ENCODE data around the gene NMNAT2.
"Not testable (repeated sequence)": the region's sequence is repeated elsewhere in the genome, so short reads cannot be mapped to it uniquely, and the experiment has no call there.

The NMNAT2 gene

DNA sequence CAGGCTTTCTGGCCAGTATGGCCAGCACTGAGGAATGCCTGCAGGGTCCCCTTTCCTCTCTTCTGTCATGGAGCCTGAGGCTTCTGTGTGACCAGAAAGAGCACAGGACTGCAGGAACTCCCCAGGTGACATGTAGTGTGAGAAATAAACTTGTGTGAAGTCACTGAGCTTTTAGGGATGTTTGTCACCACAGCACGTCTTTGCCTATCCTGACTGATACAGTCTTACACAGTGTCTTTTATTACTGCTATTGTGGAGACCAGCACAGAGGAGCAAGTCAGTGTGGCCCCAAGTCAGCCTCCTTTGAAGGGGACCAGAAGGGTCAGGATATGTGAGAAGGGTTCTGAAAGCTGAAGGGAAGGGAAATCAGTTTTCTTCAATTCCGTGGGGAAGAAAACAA is 129.6 kb downstream of the NMNAT2 start:
- FAIRE-seq: no peak
- no peak for DNase-seq (ENCODE audit: low spot score)

DNA sequence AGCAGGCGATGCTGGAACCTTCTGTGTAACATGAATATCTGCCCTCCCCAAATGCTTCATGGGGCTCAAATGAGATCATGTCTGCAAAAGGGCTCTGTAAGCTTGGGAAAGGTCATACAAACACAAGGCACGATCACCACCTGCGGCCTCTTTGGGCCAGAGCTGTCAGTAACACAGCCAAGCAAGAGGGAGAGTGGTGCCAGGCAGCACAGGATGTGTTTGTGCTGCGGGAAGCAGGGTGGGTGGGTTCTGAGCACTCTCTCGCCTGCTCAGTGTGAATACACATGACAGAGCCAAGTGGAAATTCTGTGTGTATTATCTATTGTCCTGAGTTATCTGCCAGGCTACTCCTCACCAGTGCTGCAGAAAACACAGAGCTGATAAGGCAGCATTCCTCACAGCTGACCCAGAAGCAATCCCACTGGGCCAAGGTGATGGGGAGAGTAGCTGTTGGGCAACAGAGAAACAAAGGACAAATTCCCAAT is 130.9 kb downstream of the NMNAT2 start:
- DNase-seq (ENCODE audit: low spot score): no peak
- no peak for FAIRE-seq

GRCh38 chr1:183285746-183286145 is 132.4 kb downstream of the NMNAT2 start:
- DNase-seq (ENCODE audit: low spot score) (no peak), FAIRE-seq (no peak)

DNA sequence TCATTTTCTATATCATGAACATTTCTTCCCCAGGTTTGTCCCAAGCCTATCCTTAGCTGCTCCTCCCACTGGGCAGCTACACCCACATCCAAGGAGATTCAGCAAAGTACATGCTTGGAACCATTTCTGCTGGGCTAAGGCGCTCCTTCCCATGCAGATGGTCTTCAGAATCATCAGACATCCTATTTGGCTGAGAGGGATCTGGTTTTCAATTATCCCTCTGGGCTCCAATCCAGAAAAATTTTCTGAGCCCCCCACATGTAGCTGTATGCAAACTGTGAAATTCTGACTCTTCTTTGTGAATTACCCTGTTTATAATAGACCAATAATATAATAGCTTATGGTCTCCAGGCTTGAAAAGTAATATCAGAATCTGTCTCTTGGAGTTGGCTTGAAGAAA is 132.9 kb downstream of the NMNAT2 start:
- DNase-seq (ENCODE audit: low spot score) (no peak), FAIRE-seq (no peak)

- DNase-seq (ENCODE audit: low spot score) (no peak), FAIRE-seq (no peak)
These were observed 134.1 kb downstream of the NMNAT2 start for GRCh38 chr1:183284086-183284485.

DNA sequence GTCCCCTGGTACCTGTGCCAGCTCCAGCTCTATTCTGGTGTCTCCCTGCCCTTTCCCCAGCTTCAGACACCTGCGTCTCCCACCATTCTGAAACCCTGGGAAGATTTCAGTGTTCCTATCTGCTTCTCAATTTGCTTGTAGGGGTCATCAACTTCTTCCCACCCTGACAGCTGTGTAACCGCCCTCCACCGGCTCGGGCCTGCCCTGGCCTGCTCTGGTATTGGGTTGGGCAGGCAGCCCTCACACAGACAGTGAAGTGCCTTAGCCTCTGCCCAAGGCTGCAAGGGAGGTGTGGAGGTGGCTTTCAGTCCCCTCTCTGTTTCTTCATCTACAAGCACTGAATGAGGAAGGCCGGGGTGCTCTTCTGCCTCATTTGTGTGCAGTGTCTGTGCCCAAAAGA is 134.9 kb downstream of the NMNAT2 start:
- FAIRE-seq: no peak

GRCh38 chr1:183282101-183282855 is 135.9 kb downstream of the NMNAT2 start:
- FAIRE-seq (no peak), DNase-seq (ENCODE audit: low spot score) (no peak)

More for the DNA sequence above, 134.9 kb downstream of the NMNAT2 start:
- no peak for DNase-seq (ENCODE audit: low spot score)

DNA sequence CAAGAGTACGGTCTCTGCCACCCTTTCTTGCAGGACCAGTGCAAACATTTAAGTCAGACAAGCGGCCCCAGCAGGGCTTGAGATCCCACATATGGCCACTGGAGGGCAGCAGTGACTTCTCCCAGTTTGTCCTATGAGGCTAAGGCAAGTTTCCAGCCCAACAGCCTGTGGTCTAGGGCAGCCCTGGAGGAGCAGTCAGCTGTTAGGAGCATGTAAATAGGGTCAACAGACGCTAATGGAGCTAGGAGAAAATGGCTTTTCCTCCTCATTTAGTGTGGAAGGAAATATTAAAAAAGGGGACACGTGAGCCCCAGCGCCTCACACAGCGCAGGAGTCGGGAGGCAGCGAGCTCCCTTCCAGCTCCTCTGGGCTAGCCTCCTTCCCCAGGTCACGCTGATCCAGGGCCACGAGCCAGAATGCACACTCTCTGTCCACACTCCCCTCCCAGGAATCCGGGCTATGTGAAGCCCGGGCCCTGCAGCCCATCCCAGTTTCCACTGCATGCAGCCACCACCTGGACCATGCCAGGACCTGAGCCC is 136.6 kb downstream of the NMNAT2 start:
- peak; percentile 71 for FAIRE-seq
- peak; percentile 59 for DNase-seq (ENCODE audit: low spot score)

DNA sequence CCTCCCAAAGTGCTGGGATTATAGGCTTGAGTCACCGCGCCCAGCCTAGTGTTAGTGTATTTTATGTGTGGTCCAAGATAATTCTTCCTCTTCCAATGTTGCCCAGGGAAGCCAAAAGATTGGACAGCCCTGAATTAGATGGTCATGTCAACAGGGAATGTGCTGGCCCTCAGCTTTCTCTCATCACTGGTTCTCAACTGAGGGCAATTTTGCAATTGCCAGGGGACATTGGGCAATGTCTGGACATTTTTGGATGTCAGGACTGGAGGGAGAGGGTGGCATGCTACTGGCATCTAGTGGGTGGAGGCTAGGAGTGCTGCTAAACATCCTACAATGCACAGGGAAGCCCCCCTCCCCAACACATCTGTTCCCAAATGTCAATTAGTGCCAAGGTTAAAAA is 137.1 kb downstream of the NMNAT2 start:
- no peak for FAIRE-seq
- no peak for DNase-seq (ENCODE audit: low spot score)

GRCh38 chr1:183279835-183280234 is 138.3 kb downstream of the NMNAT2 start:
- FAIRE-seq (no peak), DNase-seq (ENCODE audit: low spot score) (no peak)

DNA sequence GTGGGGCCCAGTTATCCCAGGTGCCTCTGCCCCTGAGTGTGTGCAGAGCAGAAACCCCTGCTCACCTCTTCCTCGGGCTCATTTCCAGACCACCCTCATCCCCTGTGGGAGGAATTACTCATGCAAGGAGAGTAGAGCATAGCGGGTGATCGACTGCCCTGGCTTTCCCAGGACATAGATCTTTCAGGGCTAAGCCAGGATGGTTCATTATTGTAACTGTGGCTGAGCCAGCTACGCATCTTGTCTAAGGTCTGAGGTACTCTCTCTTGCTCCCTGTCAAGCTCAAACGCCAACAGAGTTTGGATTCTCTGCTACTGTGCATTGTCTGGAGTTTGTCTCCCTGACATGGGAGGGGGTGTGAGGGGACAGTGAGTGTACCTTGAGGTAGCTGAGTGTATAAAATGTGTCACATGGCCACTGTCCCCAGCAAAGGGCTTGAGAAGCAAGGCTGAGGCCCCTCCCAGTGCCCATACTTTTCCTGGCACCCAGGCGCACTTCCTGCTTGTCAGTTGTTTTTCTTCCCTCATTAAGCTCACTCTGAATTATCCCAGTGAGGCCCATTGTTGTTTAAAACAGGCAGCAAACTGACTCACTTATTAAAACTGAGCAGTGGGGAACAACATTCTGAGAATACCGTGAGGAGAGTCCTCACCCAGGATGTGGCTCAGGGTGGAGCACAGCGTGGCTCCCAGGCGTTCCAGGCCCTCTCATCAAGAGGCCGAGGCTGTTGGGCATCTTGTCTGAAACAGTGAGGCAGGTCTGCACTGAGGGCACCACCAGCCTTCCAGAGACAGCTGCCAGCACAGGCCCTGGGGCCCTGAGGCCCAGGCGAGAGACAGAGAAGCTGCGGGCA is 139.2 kb downstream of the NMNAT2 start:
- no peak for FAIRE-seq
- no peak for DNase-seq (ENCODE audit: low spot score)

DNA sequence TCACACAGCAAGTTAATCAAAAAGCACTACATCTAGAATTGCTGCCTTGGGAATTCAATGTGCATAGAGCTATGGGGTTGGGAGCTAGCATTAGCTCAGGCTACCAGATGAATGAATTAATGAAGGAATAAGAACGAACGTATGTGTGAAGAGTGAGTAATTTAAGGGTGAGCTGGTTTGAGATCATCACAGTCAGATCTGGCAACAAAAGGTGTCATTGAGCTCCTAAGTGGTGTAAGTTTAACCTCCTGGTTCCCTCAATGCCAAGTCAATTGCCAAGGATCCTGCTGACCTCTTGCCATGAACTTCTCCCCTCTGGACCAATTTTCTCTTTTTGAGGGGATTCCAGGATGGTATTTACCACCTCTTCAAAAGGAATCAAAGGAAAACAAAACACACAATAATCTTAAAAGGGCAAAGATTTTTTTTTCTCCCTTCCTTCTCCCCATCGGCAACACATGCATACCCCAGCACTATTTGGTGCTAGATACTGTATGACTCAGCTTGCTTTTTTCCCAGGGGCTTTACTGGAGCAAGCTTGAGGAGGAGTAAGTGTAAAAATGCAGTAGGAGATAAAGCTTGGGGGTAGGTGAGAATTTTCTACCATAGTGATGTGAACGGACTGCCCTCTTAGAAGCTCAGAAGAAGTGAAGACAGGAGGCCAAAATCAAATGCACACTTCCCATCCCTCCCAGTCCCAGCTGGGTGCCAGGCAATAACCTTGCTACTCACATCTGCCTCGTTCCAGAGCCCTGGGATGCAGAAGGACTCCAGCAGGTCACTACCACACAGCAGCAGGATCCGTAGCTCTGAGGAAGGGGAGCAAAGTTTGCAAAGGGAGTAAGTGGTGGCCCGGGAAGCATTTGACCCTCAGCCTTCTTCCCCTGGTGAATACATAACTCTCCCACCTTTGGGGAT is 140.1 kb downstream of the NMNAT2 start:
- no peak for DNase-seq (ENCODE audit: low spot score)

DNA sequence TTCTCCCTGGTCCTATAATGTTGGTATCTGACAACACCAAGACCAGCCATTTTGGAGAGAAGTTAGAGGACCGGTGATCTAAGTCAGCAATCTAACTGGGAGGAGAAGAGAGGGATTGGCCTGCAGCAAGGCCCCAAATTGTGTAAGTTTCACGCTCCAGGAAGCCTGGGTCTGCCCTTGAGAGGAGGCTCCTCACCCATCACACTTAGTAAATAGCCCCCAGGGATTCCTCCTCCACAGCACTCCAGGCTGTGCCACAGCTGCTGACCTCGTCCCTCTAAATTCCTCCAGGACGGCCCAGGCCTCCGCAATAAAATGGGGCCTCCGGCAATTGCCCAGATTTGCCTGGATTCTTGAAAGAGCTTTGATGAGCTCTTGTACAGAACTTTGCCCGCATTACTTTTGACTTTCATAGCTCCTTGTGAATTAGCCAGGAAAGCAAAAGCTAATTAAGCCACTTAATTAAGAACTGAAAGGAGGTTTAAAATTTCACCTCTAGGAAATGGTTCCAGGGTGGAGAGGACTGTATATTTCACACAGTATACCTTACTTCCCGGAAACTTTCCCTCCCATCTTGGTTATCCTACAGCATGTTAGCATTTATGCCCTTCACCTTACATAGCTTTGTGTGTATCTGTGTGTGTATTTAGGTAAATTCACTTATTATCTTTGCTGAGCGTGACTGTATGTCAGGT is 141.6 kb downstream of the NMNAT2 start:
- DNase-seq (ENCODE audit: low spot score): no peak
- FAIRE-seq: no peak

More for the DNA sequence above, 140.1 kb downstream of the NMNAT2 start:
- FAIRE-seq: no peak

DNA sequence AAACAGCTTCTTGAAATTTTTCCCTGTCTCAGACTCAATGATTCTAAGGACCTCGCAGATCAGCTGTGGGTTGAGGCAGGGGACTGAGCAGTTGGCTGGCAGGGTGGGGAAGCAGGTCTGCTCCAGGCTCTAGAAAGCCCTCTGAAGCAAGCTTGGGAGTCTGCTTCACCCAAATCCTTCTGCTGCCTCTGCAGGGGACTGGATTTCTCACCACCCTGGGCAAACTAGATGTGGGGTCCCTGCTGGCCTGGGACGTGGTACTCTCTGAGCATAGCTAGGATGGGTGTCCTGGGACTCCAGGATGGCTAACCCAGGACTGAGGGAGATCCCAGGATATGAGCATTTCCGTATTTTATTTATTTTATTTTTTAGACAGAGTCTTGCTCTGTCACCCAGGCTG is 142.9 kb downstream of the NMNAT2 start:
- FAIRE-seq: no peak

DNA sequence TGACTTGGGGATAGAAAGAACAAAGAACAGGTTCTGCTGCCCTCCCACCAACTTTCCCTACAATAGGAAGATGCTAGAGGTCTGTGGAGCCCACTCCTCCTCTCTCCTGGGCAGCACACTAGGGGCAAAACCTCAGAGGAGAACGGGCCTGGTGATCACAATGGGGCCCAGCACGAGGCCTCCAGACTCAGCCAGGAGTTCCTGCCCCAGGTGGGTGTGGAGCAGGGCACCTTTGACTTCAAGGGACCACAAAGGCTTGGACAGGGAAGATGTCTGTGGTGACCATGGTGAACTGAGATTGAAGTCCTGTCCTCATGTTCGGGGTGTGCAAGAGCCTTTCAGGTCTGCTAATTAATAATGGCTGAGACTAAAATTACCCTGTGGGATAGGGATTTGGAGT is 143.3 kb downstream of the NMNAT2 start:
- no peak for FAIRE-seq
- no peak for DNase-seq (ENCODE audit: low spot score)

More for the DNA sequence above, 142.9 kb downstream of the NMNAT2 start:
- no peak for DNase-seq (ENCODE audit: low spot score)

GRCh38 chr1:183273984-183274383 is 144.2 kb downstream of the NMNAT2 start:
- FAIRE-seq; DNase-seq (ENCODE audit: low spot score): not testable (repeated sequence)

- no peak for FAIRE-seq
These were observed 144.9 kb downstream of the NMNAT2 start for GRCh38 chr1:183273300-183273699.

DNA sequence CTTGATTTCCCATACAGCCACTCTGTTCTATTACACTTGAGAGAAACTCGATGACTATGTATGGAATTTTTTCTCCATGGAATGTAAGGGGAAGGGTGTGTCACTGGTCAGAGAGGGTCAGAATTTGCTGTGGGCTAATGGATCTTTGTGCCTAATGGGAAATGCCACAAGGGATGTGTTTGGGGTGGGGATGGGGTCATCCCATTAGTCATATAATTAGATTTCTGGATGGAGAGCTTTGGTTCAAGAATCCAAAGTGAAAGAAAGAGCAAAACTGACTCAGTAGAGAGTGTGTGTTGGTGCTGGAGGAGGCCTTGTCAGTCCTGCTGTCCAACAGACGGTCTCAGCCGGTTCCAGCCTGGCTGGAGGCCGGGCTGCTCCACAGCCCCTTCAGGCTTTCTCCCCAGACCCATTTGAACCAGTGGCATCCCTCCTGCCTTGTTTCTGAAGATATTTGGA is 145.8 kb downstream of the NMNAT2 start:
- peak; percentile 76 for DNase-seq (ENCODE audit: low spot score)

More at GRCh38 chr1:183273300-183273699, 144.9 kb downstream of the NMNAT2 start:
- no peak for DNase-seq (ENCODE audit: low spot score)

GRCh38 chr1:183270541-183271141 is 147.5 kb downstream of the NMNAT2 start:
- FAIRE-seq (no peak), DNase-seq (ENCODE audit: low spot score) (no peak)

More for the DNA sequence above, 145.8 kb downstream of the NMNAT2 start:
- FAIRE-seq: no peak
